Erythroblast (primary cell): ENCODE data around the gene KRTAP5-4.
"Not testable (repeated sequence)": the region's sequence is repeated elsewhere in the genome, so short reads cannot be mapped to it uniquely, and the experiment has no call there.

Source experiments
- GATA1 ChIP-seq: IDR thresholded peaks from 2 replicates; pipeline ENCODE4 v1.6.1; 2011; ENCODE audit warnings: low read depth, mild to moderate bottlenecking, control low read depth, low read length, moderate library complexity
- POLR2A ChIP-seq: IDR thresholded peaks from 2 replicates; pipeline ENCODE4 v1.6.1; 2011; ENCODE audit warnings: mild to moderate bottlenecking, low read length

DNA sequence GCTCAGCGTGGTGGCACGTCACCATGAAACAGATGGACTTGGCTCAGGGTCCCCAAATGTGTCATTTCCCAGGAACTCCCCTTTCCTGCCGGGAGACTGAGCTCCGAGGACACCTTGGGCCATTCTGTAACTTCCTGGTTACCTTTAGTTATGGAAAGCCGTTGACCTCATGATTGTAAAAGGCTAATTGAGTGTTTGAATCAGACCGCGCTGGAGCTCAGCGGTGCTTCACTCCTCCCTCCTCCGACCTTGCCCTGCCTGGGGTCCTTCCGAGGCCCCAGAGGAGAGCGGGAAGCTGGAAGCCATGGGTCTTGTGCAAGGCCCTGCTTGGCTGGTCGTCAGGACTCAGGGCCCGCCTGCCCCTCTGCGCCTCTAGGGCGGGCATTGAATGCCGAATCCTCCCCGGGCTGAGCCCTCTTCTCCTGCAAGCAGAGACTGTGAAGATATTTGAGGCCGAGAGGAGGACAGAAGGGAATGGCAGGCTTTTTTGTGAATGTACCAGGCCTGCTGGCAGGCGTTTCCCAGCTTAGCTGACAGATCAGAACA is 25.3 kb downstream of the KRTAP5-4 start:
- TF ChIP-seq POLR2A, GATA1: not testable (repeated sequence)
